HG03108 (cell line): ENCODE results near the gene THAP4.

Source experiments
- ATAC-seq: cut with Tn5 transposase; IDR thresholded peaks from one replicate; pipeline ENCODE4 v1.9.1; 2021; ENCODE audit warnings: moderate library complexity; ENCODE audit not compliant: unreplicated experiment

Gene THAP4

DNA sequence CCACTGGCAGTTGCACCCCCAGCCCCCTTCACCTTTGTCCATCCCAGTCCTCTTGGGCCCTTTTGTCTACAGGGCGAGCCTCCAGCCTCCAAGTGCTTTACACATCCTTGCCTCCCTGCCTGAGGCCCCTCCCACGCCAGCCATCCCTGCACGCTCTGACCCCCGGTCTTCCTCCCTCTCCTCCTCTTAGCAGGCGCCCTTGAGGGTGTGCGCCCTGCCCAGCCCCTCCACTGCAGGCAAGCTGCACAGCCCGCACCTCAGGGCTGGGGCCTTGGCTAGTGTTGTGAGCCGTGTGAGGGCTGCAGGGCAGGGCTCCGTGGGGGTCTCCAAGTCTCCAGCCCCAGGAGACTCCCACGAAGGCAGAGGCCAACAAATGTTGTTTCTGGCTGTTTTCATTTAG, 71.5 kb downstream of the THAP4 start:
- no peak for ATAC-seq

DNA sequence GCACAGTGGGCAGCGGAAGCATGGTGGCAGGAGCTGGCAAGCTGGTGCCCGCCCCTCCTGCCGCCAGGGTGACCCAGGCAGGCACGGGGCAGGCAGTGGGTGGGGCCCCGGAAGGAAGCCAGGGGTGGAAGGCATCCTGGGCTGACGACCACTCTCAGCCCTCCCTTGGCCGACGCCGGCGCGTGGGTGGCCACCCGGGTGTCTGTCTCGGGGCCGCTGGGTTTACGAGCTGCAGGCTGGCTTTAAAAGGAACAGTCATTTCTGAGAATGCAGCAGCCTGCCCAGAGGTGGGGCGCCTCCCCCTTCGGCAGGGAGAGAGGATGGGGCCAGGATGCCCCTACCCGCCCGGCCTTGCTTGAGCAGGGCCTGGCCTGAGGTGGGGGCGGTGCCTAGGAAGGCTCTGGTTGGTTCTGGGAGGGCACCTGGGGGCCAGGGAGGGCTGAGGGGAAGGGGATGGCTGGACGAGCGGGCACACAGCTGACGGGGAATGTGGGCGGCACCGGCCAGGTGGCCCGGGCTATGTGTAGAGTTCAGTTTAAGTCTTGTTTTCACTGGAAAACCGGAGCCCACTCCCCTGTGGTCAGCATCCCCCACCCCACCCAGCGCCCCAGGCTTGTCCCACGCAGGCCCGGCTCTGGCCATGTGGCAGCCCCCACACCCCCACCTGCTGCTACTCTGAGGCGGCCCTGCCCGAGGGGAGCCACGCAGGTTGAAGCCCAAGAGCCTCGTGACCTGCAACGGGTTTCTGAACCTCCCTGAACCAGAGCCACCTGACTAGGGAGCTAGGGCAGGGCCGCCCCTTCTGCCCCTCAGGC, 72.2 kb downstream of the THAP4 start:
- no peak for ATAC-seq

DNA sequence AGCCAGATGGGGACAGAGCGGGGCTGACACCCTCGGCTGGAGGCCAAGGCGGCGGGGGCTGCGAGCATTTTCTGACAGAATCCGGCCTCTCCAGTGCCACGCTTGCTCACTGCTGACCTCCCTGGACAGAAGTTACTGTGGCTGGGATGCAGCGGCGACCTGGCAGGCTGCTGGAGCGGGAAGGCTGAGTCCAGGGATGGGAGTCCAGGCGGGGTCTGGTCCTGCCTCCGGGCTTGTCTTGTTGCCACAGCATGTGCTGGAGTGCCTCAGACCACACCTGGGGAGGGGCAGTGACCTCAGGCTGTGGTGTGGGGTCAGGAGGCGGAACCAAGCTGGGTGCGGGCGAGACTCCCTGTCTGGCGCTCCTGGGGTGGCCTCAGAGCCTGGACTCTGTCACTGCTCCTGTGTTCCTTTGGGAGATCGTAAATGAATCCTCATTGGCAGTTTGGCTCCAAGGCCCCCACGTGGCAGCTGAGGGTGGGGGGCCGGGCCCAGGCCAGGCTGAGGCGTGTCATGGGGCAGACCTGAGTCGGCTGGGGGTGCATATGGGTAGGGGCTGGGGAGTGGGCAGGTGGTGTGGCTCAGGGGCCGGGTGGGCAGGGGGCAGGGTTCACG, 72.9 kb downstream of the THAP4 start:
- ATAC-seq, result no peak

DNA sequence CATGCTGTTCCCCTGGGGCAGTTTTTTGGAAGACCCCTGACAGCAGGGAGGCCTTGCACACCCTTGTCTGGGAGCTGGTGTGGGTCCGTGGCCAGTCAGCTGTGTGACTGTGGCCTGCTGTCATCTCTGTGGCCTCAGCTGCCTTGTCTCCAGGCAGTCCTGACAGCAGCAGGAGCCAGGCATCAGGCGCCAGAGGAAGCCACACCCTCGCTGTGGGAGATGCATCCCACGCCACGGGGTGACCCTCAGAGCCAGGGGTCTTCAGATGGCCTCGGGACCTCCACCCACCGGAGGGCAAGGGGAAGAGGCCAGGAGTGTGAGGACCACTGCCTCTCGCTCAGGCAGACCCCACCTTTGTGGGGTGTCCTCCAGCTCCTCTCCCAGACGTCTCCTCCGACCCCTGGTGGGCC, 73.4 kb downstream of the THAP4 start:
- ATAC-seq, result no peak

DNA sequence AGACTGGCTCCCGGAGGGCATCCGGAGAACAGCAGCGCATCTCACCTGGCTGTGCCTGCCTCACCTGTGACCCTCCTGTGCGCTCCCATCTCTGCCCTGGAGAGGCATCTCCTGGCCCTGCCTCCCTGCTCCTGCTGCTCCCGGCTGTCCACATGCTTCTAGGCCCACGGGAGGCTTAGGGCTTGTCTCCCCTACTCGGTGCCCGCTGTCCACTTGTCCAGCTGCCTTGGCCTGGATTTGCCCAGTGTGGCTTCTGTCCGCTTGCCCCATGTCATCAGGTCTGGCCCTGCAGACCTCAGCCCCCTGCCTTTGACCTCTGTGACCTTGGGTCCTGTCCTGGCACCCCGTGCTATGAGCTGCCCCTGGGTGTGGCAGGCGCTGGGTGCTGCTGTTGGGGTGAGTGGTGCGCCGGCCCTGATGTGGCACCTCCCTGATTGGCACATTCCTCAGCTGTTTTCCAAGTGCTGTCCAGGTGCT, 73.9 kb downstream of the THAP4 start:
- ATAC-seq, result no peak

DNA sequence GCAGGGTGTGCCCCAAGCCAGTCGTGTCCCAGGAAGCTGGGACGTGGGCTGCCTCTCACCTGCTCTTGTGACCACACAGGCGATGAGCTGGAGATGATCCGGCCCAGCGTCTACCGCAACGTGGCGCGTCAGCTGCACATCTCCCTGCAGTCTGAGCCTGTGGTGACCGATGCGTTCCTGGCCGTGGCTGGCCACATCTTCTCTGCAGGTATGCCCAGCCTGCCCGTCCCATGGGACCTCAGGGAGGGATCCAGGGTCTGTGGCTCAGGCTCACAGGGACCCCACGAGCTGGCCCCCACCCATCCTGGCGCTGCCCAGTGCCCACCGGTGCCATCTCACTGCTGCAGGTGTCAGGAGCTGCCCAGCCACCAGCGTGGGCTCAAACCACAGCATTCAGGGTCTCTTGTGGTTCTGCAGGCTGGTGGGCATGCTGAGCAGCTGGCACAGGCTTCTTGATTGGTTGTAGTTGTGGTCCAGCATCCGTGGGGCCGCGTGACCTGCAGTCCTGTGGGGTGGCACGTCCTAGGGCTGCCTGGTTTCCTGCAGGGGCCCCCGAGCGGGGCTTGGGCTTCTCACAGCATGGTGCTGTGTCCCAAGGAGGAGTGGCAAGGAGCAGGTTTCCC, 74.6 kb downstream of the THAP4 start:
- no peak for ATAC-seq

DNA sequence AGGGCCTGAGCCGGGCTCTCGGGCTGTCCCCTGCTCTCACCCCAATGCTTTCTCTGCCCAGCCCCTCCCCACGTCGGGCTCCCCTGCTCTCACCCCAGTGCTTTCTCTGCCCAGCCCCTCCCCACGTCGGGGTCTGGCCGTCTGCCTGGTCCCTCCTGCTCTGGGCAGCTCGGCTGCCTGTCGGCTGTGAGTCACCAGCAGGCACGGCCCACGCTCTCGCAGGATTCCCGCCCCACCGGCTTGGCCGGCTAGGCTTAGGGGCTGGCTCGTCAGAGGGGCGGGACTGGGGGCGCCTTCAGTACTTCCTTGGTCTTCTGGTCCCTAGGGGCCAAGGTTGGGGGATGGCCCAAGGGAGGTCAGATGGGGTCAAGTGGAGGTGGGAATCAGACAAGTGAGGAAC, 75.1 kb downstream of the THAP4 start:
- ATAC-seq, result no peak

DNA sequence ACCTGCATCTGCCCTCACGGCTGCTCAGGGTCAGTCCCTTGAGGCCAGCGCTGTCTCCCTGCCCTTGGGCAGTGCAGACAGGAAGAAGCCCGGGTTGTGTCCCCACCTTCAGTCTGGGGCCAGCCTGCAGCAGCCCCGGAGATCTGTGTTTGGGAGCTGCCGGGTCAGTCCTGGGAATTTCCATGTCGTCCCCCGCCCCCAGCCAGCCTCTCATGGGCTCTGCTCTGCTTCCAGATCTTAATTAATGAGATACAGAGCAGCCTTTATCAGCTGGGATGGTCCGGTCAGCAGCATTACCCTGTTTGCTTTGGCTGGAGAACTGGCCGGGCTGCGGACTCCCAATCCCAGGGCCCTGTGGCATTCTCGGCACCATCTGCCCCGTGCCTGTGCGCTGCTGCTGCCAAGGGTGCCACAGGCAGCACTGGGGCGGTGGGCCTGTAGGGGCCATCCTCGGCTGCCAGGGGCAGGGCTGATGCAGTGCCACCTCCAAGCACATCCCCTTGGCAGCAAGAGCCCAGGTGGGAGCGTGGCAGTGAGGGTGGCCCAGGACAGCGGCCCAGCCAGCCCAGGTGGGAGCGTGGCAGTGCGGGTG, 76.0 kb downstream of the THAP4 start:
- no peak for ATAC-seq

DNA sequence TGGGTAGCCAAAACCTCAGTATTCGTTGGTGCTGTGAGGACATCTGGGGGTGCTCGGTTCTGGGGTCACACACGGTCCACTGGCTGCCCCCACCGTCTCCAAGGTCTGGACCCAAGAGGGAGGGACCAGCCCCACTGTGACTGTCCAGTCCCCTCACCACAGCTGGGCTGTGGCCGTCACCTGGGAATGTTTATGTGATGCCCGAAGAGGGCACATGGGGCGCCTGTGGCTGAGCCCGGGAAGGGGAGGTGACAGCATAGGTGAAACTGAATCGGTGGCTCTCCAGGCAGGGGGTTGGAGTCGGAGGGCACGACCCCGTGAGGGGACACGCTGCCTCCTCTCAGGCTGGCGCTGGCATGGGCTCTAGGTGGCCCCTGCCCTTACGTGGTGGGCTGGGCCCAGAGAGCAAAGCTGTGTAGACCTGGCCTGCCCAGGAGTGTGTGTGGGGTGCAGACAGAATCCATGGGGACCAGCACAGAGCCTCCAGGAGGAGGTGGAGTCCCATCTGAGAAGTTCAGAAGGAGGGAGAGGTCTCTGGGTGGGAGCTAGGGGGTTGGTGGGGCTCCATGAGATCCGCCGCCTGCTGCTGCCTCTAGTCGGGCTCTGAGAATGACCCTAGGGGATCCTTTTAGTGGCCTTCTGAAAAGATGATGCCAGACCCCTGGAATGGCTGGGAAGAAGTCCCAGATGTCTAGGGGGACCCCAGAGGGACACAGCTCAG, 76.6 kb downstream of the THAP4 start:
- ATAC-seq, result no peak

DNA sequence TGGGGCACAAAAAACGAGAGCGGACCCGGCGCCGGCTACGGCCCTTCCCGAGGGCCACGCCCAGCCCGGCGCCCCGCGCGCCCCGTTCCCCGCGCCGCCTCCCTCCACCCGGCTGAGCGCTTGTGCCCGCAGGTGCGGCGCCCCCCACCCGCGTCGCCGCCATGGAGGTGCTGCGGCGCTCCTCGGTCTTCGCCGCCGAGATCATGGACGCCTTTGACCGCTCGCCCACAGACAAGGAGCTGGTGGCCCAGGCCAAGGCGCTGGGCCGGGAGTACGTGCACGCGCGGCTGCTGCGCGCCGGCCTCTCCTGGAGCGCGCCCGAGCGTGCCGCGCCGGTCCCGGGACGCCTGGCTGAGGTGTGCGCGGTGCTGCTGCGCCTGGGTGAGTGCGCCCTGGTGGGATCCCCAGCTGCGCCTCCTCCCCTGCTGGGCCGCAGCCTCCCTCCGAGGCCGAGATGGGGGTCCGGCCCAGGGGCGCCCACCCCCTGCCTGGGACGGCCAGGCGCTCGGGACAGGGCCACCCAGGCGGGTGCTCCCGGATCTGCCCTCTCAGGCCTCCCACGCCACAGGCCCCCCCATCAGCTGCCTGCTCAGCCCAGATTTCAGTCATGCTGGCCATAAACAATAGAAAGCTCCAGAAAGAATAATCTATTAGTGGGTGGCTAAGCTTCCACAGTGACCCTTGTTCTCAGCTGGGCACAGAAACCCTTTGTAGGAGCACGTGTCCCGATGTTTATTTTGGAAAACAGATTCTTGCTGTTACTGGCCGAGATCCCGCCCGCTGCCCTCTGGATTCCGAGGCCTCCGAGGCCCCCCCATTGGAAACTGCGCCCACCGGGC, 77.4 kb downstream of the THAP4 start:
- ATAC-seq, result no peak

DNA sequence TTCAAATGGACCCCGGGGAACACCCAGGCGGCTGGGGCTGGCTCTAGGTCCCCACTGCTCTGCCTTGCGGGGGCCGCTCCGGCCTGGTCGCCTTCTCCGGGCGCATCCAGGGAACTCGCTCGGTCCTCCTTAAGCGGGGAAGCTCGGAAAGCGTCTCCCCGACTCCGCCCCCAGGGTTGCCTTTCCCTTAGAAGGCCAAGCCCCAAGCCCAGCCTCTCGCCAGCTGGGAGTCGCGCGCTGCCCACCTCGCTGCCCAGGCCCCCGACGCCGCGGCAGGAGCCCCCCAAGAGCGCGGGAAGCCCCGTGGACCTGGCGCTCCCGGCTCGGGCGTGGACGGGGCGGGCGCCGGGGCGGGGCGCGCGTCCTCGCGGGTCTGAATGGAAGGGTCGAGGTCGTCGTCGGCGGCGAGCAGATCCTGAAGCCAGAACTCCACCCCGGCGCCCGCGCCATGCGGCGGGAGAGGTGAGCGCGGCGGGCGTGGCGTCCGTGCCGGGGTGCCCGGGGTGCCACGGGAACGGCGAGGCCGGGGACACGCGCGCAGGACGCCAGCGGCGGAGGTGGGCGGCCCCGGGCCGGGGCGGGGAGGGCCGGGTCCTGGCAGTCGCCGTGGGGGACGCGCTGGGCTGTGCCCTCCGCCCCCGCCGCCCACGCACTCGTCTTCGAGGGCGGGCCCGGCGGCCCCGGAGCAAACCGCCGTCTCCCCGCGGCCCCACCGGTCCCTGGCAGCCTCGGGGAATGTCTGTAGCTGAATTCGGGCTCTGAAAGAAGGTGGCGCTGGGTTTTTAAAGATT, 78.2 kb downstream of the THAP4 start, which contains the start of gene BOK:
Gene BOK, plus strand, starts transcription at position 214 of the 791 bp plus-strand sequence. CDS start 739 bp downstream, outside the sequence.
- ATAC-seq, result no peak

- ATAC-seq, result no peak
Observed at GRCh38 chr2:241556746-241557145, 80.2 kb downstream of the THAP4 start.

GRCh38 chr2:241555711-241556110, 81.2 kb downstream of the THAP4 start:
- ATAC-seq, result no peak

- no peak for ATAC-seq
Observed at GRCh38 chr2:241554610-241555322, 82.2 kb downstream of the THAP4 start.

- ATAC-seq, result no peak
Observed at GRCh38 chr2:241553981-241554380, 83.0 kb downstream of the THAP4 start.

DNA sequence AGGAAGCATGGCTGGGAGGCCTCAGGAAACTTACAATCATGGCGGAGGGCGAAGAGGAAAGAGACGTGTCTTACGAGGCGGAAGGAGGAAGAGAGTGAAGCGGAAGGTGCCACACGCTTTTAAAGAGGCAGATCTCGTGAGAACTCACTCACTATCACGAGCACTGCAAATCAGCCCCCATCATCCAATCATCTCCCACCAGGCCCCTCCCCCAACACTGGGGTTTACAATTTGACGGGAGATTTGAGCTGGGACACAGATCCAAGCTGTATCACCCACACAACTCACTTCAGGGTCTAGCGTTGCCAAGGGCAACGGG, 83.5 kb downstream of the THAP4 start:
- ATAC-seq, result no peak

GRCh38 chr2:241551998-241552737, 84.8 kb downstream of the THAP4 start:
- no peak for ATAC-seq

DNA sequence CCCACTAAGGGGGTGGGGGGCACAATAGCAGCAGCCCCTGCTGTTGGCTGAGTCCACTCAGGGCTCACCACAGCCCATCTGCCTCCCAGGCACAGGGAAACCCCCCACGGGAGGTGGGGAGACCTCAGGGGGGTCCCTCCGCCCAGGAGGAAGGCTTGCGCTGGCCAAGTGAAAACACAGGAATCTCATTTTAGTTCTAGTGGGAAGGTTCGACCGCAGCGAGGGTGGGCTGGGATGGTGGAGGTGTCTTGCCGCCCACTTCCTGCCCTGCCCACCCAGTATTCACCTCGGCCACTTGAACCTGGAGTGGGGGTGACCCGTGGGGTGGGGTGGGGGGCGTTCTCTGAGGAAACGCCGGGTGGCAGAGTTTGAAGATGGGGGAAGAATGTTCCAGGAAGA, 85.4 kb downstream of the THAP4 start:
- ATAC-seq, result no peak
